ENCODE measurements around the gene RBM34. TPM values are rescaled to one million over a fixed set of nuclear protein-coding genes. Genes with fewer than 3 reads are reported as not detected.
A peak's percentile ranks its signal among the peaks of the same experiment; 100 is the strongest.

Gene RBM34
- total RNA-seq, 2 donors from 2014 or later = 13.2 to 26.2 TPM

DNA sequence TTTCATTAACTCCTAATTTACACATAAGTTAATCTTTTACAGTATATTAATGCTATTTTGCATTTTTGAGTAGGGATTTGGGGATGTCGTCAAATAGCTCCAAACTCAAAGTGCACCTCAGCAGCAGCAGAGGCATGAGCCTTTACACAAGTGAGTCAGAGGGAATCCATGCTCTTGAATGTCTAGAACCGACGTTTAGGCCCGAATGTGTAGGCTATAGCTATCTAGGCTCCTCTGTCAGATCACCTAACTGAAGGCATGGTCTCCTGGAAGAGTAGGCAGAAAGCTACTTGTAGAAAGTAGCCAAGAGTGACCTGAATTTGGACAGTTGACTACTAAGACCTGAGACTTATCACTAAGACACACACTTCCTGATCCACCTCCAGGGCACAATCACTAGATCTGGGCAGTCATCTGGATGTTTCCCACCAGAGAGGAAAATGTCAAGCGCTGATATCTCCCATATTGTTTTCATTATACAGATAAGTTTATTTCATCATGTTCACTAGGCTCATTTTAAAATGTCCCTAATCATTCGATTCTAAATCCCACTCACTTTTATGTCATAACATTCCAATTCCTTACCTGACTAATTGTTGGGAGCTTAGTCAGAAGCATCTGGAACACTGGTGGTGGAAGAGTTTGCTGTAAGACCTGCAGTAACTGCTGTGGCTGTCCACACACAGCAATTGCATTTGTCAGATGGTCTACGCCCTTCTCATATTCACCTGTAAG, 47.7 kb downstream of the RBM34 start:
- H3K27ac ChIP-seq = peak overlapping the region in 3 of 4 donors; percentile 33 to 50 (median 41)
- peaks cover 18% of the 10 kb centered on the region for H3K4me1 ChIP-seq
- H3K9me3 ChIP-seq = no peaks in the 10 kb centered on the region
- DNase-seq = no peak
- H3K36me3 ChIP-seq (replicated peaks in 1 of 2; ENCODE audit: insufficient read depth in 1 of 2, low read depth in 2 of 2) = peaks cover 0 to 23% of the 10 kb centered on the region in 2 donors
- TF ChIP-seq, protein P1, sequence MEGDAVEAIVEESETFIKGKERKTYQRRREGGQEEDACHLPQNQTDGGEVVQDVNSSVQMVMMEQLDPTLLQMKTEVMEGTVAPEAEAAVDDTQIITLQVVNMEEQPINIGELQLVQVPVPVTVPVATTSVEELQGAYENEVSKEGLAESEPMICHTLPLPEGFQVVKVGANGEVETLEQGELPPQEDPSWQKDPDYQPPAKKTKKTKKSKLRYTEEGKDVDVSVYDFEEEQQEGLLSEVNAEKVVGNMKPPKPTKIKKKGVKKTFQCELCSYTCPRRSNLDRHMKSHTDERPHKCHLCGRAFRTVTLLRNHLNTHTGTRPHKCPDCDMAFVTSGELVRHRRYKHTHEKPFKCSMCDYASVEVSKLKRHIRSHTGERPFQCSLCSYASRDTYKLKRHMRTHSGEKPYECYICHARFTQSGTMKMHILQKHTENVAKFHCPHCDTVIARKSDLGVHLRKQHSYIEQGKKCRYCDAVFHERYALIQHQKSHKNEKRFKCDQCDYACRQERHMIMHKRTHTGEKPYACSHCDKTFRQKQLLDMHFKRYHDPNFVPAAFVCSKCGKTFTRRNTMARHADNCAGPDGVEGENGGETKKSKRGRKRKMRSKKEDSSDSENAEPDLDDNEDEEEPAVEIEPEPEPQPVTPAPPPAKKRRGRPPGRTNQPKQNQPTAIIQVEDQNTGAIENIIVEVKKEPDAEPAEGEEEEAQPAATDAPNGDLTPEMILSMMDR (IDR thresholded peaks at IDR 0.05) = no peak
- TF ChIP-seq POLR2A (IDR thresholded peaks at IDR 0.05) = no peak
- intact Hi-C loops (cut with DNase I) = no loop called here
- 46 to 51% methylated on average over 7 of the region's 7 CpGs for WGBS, 2 donors
- ATAC-seq = peak; percentile 47
- H3K4me3 ChIP-seq = no peak overlapping the region
- no peaks in the 10 kb centered on the region for H3K27me3 ChIP-seq

DNA sequence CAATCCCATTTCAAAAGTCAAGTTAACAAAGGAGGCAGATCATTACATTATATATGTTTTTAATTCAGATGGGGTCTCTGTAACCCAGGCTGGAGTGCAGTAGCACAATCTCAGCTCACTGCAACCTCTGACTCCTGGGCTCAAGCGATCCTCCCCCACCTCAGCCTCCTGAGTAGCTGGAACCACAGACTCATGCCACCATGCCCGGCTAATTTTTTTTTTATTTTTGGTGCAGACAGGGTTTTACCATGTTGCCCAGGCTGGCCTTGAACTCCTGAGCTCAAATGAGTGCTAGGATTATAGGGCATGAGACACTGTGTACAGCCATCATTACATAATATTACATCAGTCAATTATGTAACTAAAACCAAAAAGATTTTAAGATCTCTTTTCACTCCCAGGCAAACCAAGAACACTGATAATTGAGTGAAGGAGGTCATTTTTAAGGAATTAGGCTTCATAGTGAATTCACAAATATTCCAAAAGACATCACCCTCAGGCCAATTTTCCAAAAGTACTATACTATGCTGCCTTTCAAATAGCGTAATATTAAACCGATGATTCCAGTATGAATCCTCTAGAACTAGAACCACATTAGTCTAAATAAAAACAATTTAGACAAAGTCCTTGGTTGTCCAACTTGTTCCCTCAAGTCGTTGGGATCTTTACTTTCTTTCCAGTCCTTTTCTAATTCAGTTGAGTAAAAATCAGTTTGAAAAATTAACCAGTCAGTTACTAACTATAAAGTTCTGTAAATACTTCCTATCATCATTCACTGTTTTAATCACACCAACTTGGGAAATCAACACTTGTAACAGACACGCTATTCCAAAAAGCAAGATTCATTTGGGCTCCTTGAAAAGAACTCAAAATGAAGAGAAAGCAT, 48.5 kb downstream of the RBM34 start:
- peaks cover 0 to 16% of the 10 kb centered on the region in 2 donors for H3K36me3 ChIP-seq (replicated peaks in 1 of 2; ENCODE audit: insufficient read depth in 1 of 2, low read depth in 2 of 2)
- 63 to 66% methylated on average over 6 of the region's 6 CpGs for WGBS, 2 donors
- intact Hi-C loops (cut with DNase I) = no loop called here
- no peak for TF ChIP-seq POLR2A (IDR thresholded peaks at IDR 0.05)
- TF ChIP-seq, protein P1 (IDR thresholded peaks at IDR 0.05) = no peak
- H3K4me3 ChIP-seq = no peak overlapping the region
- ATAC-seq (no peak), DNase-seq (no peak)
- H3K27me3 ChIP-seq = no peaks in the 10 kb centered on the region
- peak overlapping the region in 1 of 4 donors; percentile 33 for H3K27ac ChIP-seq
- H3K4me1 ChIP-seq = peaks cover 18% of the 10 kb centered on the region
- no peaks in the 10 kb centered on the region for H3K9me3 ChIP-seq

DNA sequence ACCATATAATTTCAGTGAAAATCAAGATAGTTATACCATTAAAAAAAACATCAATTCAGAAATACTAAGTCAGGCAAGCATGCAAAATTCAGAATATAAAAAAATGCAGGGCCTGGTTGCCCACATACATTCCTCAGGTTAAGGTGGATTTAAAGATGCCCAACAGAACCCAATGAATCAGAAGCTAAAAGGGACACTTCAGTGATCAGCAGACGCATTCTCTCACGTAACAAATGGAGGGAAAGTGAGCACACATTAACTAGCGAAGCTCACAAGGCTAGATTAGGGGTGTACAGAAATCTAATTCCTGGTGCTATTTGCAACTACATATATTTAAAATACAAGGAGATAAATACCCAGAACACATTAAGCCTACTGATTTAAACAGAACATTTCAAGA, 49.9 kb downstream of the RBM34 start:
- TF ChIP-seq, protein P1 (IDR thresholded peaks at IDR 0.05) = no peak
- no peak for TF ChIP-seq POLR2A (IDR thresholded peaks at IDR 0.05)
- peaks cover 0 to 13% of the 10 kb centered on the region in 2 donors for H3K36me3 ChIP-seq (replicated peaks in 1 of 2; ENCODE audit: insufficient read depth in 1 of 2, low read depth in 2 of 2)
- intact Hi-C loops (cut with DNase I) = no loop called here

DNA sequence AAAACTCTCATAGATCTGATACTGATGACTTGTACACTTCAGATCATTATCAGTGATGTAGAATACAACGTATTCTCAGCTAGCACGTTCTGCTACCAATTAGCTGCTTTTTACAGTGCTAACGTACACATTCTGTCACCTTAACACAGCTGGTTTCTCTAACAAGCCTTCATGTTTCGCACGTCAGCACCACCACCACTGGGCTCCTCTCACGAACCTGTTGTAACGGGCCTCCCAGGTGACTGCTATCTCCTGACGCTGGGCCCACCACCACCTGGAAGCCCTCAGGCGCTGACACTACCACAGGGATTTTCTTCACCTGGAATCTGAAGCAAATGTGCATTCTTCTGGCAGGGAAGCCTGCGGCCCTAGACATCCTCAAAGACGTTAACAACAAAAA, 52.2 kb downstream of the RBM34 start:
- DNase-seq = no peak
- Histone ChIP-seq H3K36me3 (replicated peaks in 1 of 2; ENCODE audit: insufficient read depth in 1 of 2, low read depth in 2 of 2) (peaks cover 0 to 11% of the 10 kb centered on the region in 2 donors), H3K4me1 (peaks cover 27% of the 10 kb centered on the region), H3K9me3 (no peaks in the 10 kb centered on the region), H3K27me3 (no peaks in the 10 kb centered on the region), H3K4me3 (no peak overlapping the region), H3K27ac (no peak overlapping the region)
- TF ChIP-seq, protein P1 (IDR thresholded peaks at IDR 0.05) = no peak
- TF ChIP-seq POLR2A (IDR thresholded peaks at IDR 0.05) = no peak
- WGBS, 2 donors = 95 to 98% methylated on average over 11 of the region's 11 CpGs
- intact Hi-C loops (cut with DNase I) = loop anchor here (10.0 kb wide), 1 partner anchor 306 kb away; no protein-coding TSS in a partner anchor
- ATAC-seq = no peak

More for the DNA sequence above, 49.9 kb downstream of the RBM34 start:
- Histone ChIP-seq H3K4me3 (no peak overlapping the region), H3K4me1 (peaks cover 18% of the 10 kb centered on the region), H3K27ac (no peak overlapping the region), H3K27me3 (no peaks in the 10 kb centered on the region), H3K9me3 (no peaks in the 10 kb centered on the region)
- 90 to 98% methylated on average over 3 of the region's 3 CpGs for WGBS, 2 donors
- no peak for DNase-seq
- ATAC-seq = no peak
